ENCODE results near the gene PRKG1.

PRKG1 gene

DNA sequence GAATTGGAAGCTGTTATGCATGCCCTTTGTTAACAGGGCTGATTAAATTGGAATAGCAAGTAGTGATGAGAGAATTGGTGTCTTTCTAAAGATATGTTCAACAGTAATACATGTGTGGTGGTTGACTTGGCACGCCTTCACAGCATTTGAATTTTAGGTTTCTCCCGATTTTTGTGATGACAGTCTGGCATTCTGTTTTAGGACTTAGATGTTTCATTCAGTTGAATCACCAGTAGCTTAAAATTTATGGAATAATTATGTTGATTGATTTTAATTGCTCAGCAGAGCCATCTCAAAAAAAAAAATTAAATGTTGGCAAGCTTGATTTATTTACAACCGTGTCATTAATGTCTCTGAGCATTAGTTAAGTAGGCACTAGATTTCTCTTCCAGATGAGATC lies 405.4 kb downstream of the PRKG1 start:
- H3K4me3 ChIP-seq (ENCODE audit: low read length): no peak overlapping the region
- H3K4me1 ChIP-seq (ENCODE audit: low read length): no peaks in the 10 kb centered on the region
- H4K20me1 ChIP-seq (ENCODE audit: insufficient read depth, low read length): no peaks in the 10 kb centered on the region
- no peaks in the 10 kb centered on the region for H3K36me3 ChIP-seq (replicated peaks; ENCODE audit: low read depth, low read length)
- H3K9me3 ChIP-seq (ENCODE audit: insufficient read depth, low read length): no peaks in the 10 kb centered on the region
- no peak overlapping the region for H3K4me2 ChIP-seq (ENCODE audit: low read length)
- no peak overlapping the region for H3K9ac ChIP-seq (ENCODE audit: low read length)
- H3K79me2 ChIP-seq (ENCODE audit: low read length): no peaks in the 10 kb centered on the region
- H3K27ac ChIP-seq (ENCODE audit: low read length): no peak overlapping the region
- TF ChIP-seq EZH2phosphoT487 (IDR thresholded peaks at IDR 0.05; ENCODE audit: low read depth): no peak
- TF ChIP-seq, protein P1, sequence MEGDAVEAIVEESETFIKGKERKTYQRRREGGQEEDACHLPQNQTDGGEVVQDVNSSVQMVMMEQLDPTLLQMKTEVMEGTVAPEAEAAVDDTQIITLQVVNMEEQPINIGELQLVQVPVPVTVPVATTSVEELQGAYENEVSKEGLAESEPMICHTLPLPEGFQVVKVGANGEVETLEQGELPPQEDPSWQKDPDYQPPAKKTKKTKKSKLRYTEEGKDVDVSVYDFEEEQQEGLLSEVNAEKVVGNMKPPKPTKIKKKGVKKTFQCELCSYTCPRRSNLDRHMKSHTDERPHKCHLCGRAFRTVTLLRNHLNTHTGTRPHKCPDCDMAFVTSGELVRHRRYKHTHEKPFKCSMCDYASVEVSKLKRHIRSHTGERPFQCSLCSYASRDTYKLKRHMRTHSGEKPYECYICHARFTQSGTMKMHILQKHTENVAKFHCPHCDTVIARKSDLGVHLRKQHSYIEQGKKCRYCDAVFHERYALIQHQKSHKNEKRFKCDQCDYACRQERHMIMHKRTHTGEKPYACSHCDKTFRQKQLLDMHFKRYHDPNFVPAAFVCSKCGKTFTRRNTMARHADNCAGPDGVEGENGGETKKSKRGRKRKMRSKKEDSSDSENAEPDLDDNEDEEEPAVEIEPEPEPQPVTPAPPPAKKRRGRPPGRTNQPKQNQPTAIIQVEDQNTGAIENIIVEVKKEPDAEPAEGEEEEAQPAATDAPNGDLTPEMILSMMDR (IDR thresholded peaks at IDR 0.05; ENCODE audit: low read depth, low read length): no peak
- H3K27me3 ChIP-seq (ENCODE audit: low read depth, low read length): no peaks in the 10 kb centered on the region
- no peak overlapping the region for H2AFZ ChIP-seq (ENCODE audit: low read depth, low read length)

DNA sequence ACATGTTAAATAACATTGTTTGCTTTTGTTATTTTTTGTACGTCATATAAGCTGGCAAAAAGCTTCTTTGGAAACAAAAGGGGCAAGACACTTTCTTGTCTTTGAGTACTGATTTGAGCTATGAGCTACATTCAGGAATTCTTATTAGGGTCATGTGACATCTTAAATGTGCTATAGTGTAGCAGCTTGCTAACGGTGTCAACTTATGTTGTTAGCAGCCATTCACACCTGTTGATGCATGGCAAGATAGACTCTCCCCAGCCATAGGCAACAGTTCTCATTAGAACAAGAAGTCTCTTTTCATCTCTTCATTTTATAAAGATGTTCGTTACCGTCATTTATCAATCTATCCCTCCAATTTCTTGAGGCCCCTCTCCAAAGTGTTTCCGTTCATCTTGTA lies 411.4 kb downstream of the PRKG1 start:
- Histone ChIP-seq H3K9ac (ENCODE audit: low read length) (no peak overlapping the region), H4K20me1 (ENCODE audit: insufficient read depth, low read length) (no peaks in the 10 kb centered on the region), H3K9me3 (ENCODE audit: insufficient read depth, low read length) (no peaks in the 10 kb centered on the region), H3K36me3 (replicated peaks; ENCODE audit: low read depth, low read length) (no peaks in the 10 kb centered on the region), H2AFZ (ENCODE audit: low read depth, low read length) (no peak overlapping the region), H3K4me3 (ENCODE audit: low read length) (no peak overlapping the region), H3K4me1 (ENCODE audit: low read length) (no peaks in the 10 kb centered on the region), H3K79me2 (ENCODE audit: low read length) (no peaks in the 10 kb centered on the region), H3K4me2 (ENCODE audit: low read length) (no peak overlapping the region), H3K27ac (ENCODE audit: low read length) (no peak overlapping the region), H3K27me3 (ENCODE audit: low read depth, low read length) (no peaks in the 10 kb centered on the region)
- TF ChIP-seq EZH2phosphoT487 (IDR thresholded peaks at IDR 0.05; ENCODE audit: low read depth): no peak
- TF ChIP-seq, protein P1 (IDR thresholded peaks at IDR 0.05; ENCODE audit: low read depth, low read length): no peak

DNA sequence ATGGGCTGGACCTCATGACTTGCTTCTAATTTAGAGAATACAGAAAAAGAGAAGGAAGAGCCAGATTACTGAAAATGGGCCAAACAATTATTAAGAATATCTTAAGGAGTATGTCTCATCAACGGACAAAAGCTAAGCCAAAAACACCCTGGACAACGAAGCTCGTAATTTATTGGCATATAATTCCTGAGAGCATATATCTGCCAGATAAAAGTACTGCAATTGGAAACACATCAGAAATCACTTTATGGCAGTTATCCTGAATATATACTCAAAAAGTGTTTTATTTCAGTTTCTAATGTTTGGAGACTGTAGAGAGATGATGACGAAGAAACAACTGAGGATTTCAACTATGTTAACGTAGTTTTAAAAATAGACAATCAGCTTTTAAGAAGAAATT lies 413.3 kb downstream of the PRKG1 start:
- Histone ChIP-seq H3K79me2 (ENCODE audit: low read length) (no peaks in the 10 kb centered on the region), H3K4me3 (ENCODE audit: low read length) (no peak overlapping the region), H3K4me1 (ENCODE audit: low read length) (no peaks in the 10 kb centered on the region), H3K9me3 (ENCODE audit: insufficient read depth, low read length) (no peaks in the 10 kb centered on the region), H3K36me3 (replicated peaks; ENCODE audit: low read depth, low read length) (no peaks in the 10 kb centered on the region), H3K4me2 (ENCODE audit: low read length) (no peak overlapping the region), H3K27me3 (ENCODE audit: low read depth, low read length) (no peaks in the 10 kb centered on the region), H4K20me1 (ENCODE audit: insufficient read depth, low read length) (no peaks in the 10 kb centered on the region), H3K27ac (ENCODE audit: low read length) (no peak overlapping the region), H2AFZ (ENCODE audit: low read depth, low read length) (no peak overlapping the region), H3K9ac (ENCODE audit: low read length) (no peak overlapping the region)
- TF ChIP-seq, protein P1 (IDR thresholded peaks at IDR 0.05; ENCODE audit: low read depth, low read length): no peak
- TF ChIP-seq EZH2phosphoT487 (IDR thresholded peaks at IDR 0.05; ENCODE audit: low read depth): no peak

DNA sequence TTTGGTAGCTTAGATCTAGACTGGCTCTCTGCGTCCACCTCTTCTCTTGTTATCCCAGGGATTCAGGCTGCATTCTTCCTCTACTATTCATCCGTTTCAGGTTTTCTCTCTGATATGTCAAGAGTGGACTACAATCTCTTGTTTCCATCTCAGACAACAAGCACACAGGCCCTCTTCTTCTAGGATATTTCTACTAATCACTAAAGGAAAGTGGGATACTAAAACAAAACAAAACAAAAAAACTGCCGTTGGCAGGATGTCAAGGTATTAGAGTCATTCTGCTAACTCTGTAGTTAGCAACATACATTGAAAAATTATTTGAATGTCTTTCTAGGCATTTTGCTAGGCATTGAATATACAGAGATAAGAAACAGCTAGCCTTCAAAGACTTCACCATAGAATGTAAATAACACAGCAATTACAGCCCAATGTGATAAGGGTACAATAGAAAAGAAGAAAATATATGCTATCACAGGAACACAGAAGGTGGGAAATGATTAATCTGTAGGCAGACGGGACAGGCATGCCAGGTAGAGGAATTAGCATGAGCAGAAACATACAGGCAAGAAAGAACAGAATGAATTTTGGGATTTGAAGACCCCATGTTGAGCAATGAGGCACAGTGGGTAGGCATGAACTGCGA lies 414.6 kb downstream of the PRKG1 start:
- Histone ChIP-seq H3K4me3 (ENCODE audit: low read length) (no peak overlapping the region), H3K4me2 (ENCODE audit: low read length) (no peak overlapping the region), H3K36me3 (replicated peaks; ENCODE audit: low read depth, low read length) (no peaks in the 10 kb centered on the region), H3K4me1 (ENCODE audit: low read length) (no peaks in the 10 kb centered on the region), H3K9ac (ENCODE audit: low read length) (no peak overlapping the region), H3K27ac (ENCODE audit: low read length) (no peak overlapping the region), H4K20me1 (ENCODE audit: insufficient read depth, low read length) (no peaks in the 10 kb centered on the region), H3K27me3 (ENCODE audit: low read depth, low read length) (no peaks in the 10 kb centered on the region), H2AFZ (ENCODE audit: low read depth, low read length) (no peak overlapping the region), H3K79me2 (ENCODE audit: low read length) (no peaks in the 10 kb centered on the region), H3K9me3 (ENCODE audit: insufficient read depth, low read length) (no peaks in the 10 kb centered on the region)
- TF ChIP-seq, protein P1 (IDR thresholded peaks at IDR 0.05; ENCODE audit: low read depth, low read length): no peak
- TF ChIP-seq EZH2phosphoT487 (IDR thresholded peaks at IDR 0.05; ENCODE audit: low read depth): no peak

All from OCI-LY3 (cell line).